PC-9 (cell line): ENCODE data around the gene APOLD1. TPM values are rescaled to one million over a fixed set of nuclear protein-coding genes. Genes with fewer than 3 reads are reported as not detected.

ENCODE experiments used
- BruUV-seq: library from RNA; stranded (reverse); fragments of 400-500 nt; replicated peaks from 2 replicates; lab custom pipeline; 2021; lab: Mats Ljungman, UMichigan
- CTCF ChIA-PET: fragments of 300-600 bp; sonication (Branson Sonifier 250); formaldehyde crosslinking; loops from one replicate; lab custom pipeline; 2022; ENCODE audit warnings: antibody characterized with exemption; lab: Charles Lee
- POLR2A ChIA-PET: fragments of 300-600 bp; sonication (Branson Sonifier 250); formaldehyde crosslinking; loops from one replicate; lab custom pipeline; 2022; ENCODE audit warnings: antibody characterized with exemption; ENCODE audit not compliant: unreplicated experiment; lab: Charles Lee
- DNase-seq, 2 experiments: peaks; one replicate each; pipeline versions ENCODE4 v3.0.0 to v3.0.0-alpha.2; 2015 to 2022; ENCODE audit warnings: mixed read lengths in 1 of 2
- H2AFZ ChIP-seq: fragments of 200-600 bp; sonication (generic); 2 replicates; pipeline ENCODE4 v1.8.1; 2017; ENCODE audit warnings: antibody characterized with exemption
- H3F3A ChIP-seq: fragments of 200-600 bp; sonication (generic); 2 replicates; pipeline ENCODE4 v1.8.1; 2017; ENCODE audit warnings: antibody characterized with exemption, mild to moderate bottlenecking, low read depth; ENCODE audit not compliant: insufficient read depth
- H3K27ac ChIP-seq: fragments of 200-600 bp; sonication (generic); 2 replicates; pipeline ENCODE4 v1.6.1; 2016; ENCODE audit warnings: mixed run types
- H3K27me3 ChIP-seq: fragments of 200-600 bp; sonication (generic); 2 replicates; pipeline ENCODE4 v1.6.1; 2016; ENCODE audit warnings: low read depth, mixed run types; ENCODE audit not compliant: insufficient read depth
- H3K36me3 ChIP-seq: fragments of 200-600 bp; sonication (generic); 2 replicates; pipeline ENCODE4 v1.6.1; 2016; ENCODE audit warnings: low read depth, mixed run types
- H3K4me1 ChIP-seq: fragments of 200-600 bp; sonication (generic); replicated peaks from 2 replicates; pipeline ENCODE4 v1.6.1; 2016; ENCODE audit warnings: mixed run types; ENCODE audit not compliant: insufficient read depth
- H3K4me2 ChIP-seq: fragments of 200-600 bp; sonication (generic); 2 replicates; pipeline ENCODE4 v1.6.1; 2017; ENCODE audit warnings: mixed run types
- H3K4me3 ChIP-seq: fragments of 200-600 bp; sonication (generic); 2 replicates; pipeline ENCODE4 v1.6.1; 2016; ENCODE audit warnings: mixed run types
- H3K79me2 ChIP-seq: fragments of 200-600 bp; sonication (generic); 2 replicates; pipeline ENCODE4 v1.6.1; 2017; ENCODE audit warnings: low read depth, mixed run types
- H3K9me2 ChIP-seq: fragments of 200-600 bp; sonication (generic); 2 replicates; pipeline ENCODE4 v1.8.1; 2017; ENCODE audit warnings: mild to moderate bottlenecking; ENCODE audit not compliant: insufficient read depth
- H3K9me3 ChIP-seq: fragments of 200-600 bp; sonication (generic); 2 replicates; pipeline ENCODE4 v1.8.1; 2016; ENCODE audit warnings: low read depth; ENCODE audit not compliant: insufficient read depth
- H4K20me1 ChIP-seq: fragments of 200-600 bp; sonication (generic); 2 replicates; pipeline ENCODE4 v1.8.1; 2017; ENCODE audit not compliant: insufficient read depth
- CTCF ChIP-seq: fragments of 200-600 bp; sonication (generic); conservative IDR thresholded peaks from 2 replicates; pipeline ENCODE4 v1.6.1; 2017; ENCODE audit warnings: mixed run types, antibody characterized with exemption, mild to moderate bottlenecking, moderate library complexity
- EZH2 ChIP-seq: fragments of 200-600 bp; sonication (generic); IDR thresholded peaks from 2 replicates; pipeline ENCODE4 v1.8.0; 2017; ENCODE audit warnings: antibody characterized with exemption, low read depth
- intact Hi-C: fragments of 100-400 bp; cut with micrococcal nuclease; formaldehyde crosslinking; loops from one replicate; pipeline ENCODE4 v1.10.0; 2022; ENCODE audit not compliant: unreplicated experiment
- microRNA-seq: library from miRNA; unstranded; fragments of <30 nt; microRNA quantifications from one replicate; pipeline ENCODE4 v1.2.0, GENCODE V29; 2021; ENCODE audit warnings: borderline number of aligned reads, borderline replicate concordance
- total RNA-seq: library from RNA; stranded (reverse); gene quantifications from 2 replicates; pipeline ENCODE4 v1.2.3, GENCODE V29; 2021

The APOLD1 gene
- total RNA-seq, 1 experiment from 2014 or later = 23.3 TPM

- Histone ChIP-seq H3F3A (peaks cover 69% of the 10 kb centered on the region), H3K27ac (peak overlapping the region; percentile 99), H3K79me2 (peaks cover 33% of the 10 kb centered on the region), H3K36me3 (peaks cover 28% of the 10 kb centered on the region), H3K27me3 (no peaks in the 10 kb centered on the region), H4K20me1 (no peaks in the 10 kb centered on the region), H3K4me2 (peak overlapping the region; percentile 71), H3K4me1 (peaks cover 74% of the 10 kb centered on the region), H3K9me2 (no peaks in the 10 kb centered on the region), H3K9me3 (no peaks in the 10 kb centered on the region), H2AFZ (no peak overlapping the region), H3K4me3 (no peak overlapping the region)
- ChIA-PET CTCF (no interaction called here), POLR2A (no interaction called here)
- no TSS peak for BruUV-seq
- peak; percentile 95 to 97 for DNase-seq
- intact Hi-C loops = loop anchor here (1.0 kb wide), 3 partner anchors 32 to 51 kb away; partner anchors contain the start of gene GPRC5A
- no peak for TF ChIP-seq EZH2
- TF ChIP-seq CTCF = no peak
These were observed 54.6 kb downstream of the APOLD1 start for GRCh38 chr12:12839873-12840579.

GRCh38 chr12:12840580-12840899, 55.1 kb downstream of the APOLD1 start:
- POLR2A ChIA-PET = no interaction called here

More at GRCh38 chr12:12840580-12840899, 55.1 kb downstream of the APOLD1 start:
- H3K27me3 ChIP-seq = no peaks in the 10 kb centered on the region
- no TSS peak for BruUV-seq
- DNase-seq = no peak
- peak overlapping the region; percentile 99 for H3K27ac ChIP-seq
- H3K4me2 ChIP-seq = peak overlapping the region; percentile 71
- H3F3A ChIP-seq = peaks cover 71% of the 10 kb centered on the region
- no peak overlapping the region for H2AFZ ChIP-seq
- H3K9me2 ChIP-seq = no peaks in the 10 kb centered on the region
- CTCF ChIA-PET = no interaction called here
- no peak overlapping the region for H3K4me3 ChIP-seq
- no peak for TF ChIP-seq CTCF
- TF ChIP-seq EZH2 = no peak
- no peaks in the 10 kb centered on the region for H4K20me1 ChIP-seq
- no peaks in the 10 kb centered on the region for H3K9me3 ChIP-seq
- H3K79me2 ChIP-seq = peaks cover 33% of the 10 kb centered on the region
- peaks cover 31% of the 10 kb centered on the region for H3K36me3 ChIP-seq
- H3K4me1 ChIP-seq = peaks cover 76% of the 10 kb centered on the region
- intact Hi-C loops = loop anchor here (1.0 kb wide), 3 partner anchors 32 to 51 kb away; partner anchors contain the start of gene GPRC5A

Small RNA genes lying within 50 kb of the gene (microRNA-seq; reads per million reads assigned to microRNA genes)
- not detected for gene MIR613

Other genes starting within 250 kb of the APOLD1 start
- gene DUSP16, start 222.8 kb upstream of the APOLD1 start, total RNA-seq = 23.6 and 24.8 TPM in 2 replicates
- 26.6 and 30.3 TPM in 2 replicates for gene CREBL2, start 173.8 kb upstream of the APOLD1 start, total RNA-seq
- 13.2 and 19.3 TPM in 2 replicates for gene GPR19, start 89.5 kb upstream of the APOLD1 start, total RNA-seq
- 54.9 and 67.5 TPM in 2 replicates for gene CDKN1B, start 68.3 kb upstream of the APOLD1 start, total RNA-seq
- 192 and 196 TPM in 2 replicates for gene DDX47, start 27.7 kb downstream of the APOLD1 start, total RNA-seq
- gene GPRC5A, start 105.9 kb downstream of the APOLD1 start, total RNA-seq = 468 and 642 TPM in 2 replicates
- not detected in 2 replicates for gene GPRC5D, start 166.5 kb downstream of the APOLD1 start, total RNA-seq
- gene HEBP1, start 214.6 kb downstream of the APOLD1 start, total RNA-seq = 148 and 195 TPM in 2 replicates